NCI-H2107 (cell line): ENCODE data around the gene FANCE.

Experiments
- DNase-seq: peaks from one replicate; lab custom pipeline; 2025; lab: John Stamatoyannopoulos, UW

The FANCE gene, protein sequence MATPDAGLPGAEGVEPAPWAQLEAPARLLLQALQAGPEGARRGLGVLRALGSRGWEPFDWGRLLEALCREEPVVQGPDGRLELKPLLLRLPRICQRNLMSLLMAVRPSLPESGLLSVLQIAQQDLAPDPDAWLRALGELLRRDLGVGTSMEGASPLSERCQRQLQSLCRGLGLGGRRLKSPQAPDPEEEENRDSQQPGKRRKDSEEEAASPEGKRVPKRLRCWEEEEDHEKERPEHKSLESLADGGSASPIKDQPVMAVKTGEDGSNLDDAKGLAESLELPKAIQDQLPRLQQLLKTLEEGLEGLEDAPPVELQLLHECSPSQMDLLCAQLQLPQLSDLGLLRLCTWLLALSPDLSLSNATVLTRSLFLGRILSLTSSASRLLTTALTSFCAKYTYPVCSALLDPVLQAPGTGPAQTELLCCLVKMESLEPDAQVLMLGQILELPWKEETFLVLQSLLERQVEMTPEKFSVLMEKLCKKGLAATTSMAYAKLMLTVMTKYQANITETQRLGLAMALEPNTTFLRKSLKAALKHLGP

GRCh38 chr6:35452183-35453090, at the start of gene FANCE:
FANCE (plus strand) TSS chr6:35452338; CDS start chr6:35452546, 208 bp downstream.
- DNase-seq = peak; percentile 63

DNA sequence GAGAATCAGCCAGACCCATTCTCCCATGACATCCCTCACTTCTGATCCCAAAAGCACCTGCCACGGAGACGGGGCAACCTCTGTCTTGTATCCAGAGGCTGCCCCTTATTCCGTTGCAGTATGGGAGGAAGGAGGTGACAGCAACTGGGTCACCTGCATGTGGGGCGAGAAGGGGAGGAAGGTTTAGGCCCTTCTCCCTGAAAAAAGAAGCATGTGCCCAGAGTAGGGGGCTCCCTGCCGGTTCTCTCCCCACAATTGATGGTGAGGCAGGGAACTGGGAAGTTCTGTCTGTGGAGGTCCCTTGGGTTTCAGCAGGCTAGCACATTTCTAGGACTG, 49.3 kb upstream of the FANCE start:
- DNase-seq = no peak

DNA sequence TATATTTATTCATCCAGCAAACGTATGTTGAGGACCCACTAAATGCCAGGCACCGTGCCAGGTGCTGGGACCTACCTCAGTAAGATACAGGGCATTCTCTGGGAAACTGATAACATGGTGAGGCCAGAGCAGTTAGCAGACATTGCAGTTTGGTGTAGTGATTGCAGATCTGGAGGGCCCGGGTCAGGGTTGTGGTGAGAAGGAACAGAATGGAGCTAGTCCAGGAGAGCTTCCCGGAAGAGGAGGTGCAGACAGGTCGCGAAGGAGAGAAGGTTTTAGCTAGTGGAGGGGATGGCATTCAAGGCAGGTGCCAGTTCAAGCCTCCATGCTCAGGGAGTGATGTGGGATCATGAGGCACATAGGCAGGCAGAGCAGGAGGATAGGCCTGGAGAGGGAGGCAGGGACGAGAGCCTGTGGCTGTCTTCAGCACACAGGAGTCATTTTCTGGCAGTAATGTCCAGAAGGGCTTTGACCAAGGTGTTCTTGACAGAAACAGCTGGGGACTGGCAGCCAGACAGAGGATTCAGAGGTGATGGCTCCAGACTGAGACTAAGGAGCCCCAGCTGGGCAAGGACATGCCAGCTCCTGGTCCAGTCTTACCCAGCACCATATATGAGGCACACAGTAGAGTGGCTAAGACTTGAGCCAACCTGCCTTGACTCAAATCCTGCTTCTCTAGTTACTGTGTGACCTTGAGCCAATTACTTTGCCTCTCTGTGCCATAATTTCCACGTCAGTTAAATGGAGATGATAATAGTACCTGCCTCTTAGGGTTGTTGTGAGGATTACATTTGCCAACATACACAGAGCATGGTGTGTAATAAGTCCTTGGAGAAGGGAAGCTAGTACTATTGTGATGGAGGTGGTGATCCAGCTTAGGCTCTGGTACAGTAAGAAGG, 48.3 kb upstream of the FANCE start:
- DNase-seq = no peak

GRCh38 chr6:35406711-35407485, 45.2 kb upstream of the FANCE start:
- no peak for DNase-seq

GRCh38 chr6:35409245-35409644, 42.9 kb upstream of the FANCE start:
- no peak for DNase-seq

GRCh38 chr6:35410131-35410530, 42.0 kb upstream of the FANCE start:
- DNase-seq = no peak

- DNase-seq = no peak
Observed at GRCh38 chr6:35411066-35411465, 41.1 kb upstream of the FANCE start.

DNA sequence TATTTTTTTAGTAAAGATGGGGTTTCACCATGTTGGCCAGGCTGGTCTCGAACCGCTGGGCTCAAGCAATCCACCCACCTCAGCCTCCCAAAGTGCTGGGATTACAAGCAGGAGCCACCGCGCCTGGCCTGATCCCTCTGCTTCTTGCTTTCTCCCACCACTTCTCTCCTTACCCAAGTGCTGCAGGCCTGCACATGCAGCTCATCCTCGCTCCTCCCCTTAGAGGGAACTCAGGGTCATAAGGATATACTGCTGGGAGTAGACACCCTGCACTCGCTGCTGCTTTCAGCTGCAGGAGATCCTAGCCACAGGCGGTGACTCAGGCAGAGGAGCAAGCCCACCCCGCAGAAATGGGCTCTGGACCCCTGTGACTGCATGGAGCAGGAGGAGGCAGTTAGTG, 40.0 kb upstream of the FANCE start:
- no peak for DNase-seq

- DNase-seq = no peak
Observed at GRCh38 chr6:35413911-35414310, 38.2 kb upstream of the FANCE start.

GRCh38 chr6:35415065-35415891, 36.9 kb upstream of the FANCE start:
- peak; percentile 35 for DNase-seq

GRCh38 chr6:35417979-35418661, 34.0 kb upstream of the FANCE start:
- no peak for DNase-seq

- no peak for DNase-seq
Observed at GRCh38 chr6:35419417-35419816, 32.7 kb upstream of the FANCE start.

- no peak for DNase-seq
Observed at GRCh38 chr6:35419961-35420360, 32.2 kb upstream of the FANCE start.

- no peak for DNase-seq
Observed at GRCh38 chr6:35425284-35425683, 26.9 kb upstream of the FANCE start.

DNA sequence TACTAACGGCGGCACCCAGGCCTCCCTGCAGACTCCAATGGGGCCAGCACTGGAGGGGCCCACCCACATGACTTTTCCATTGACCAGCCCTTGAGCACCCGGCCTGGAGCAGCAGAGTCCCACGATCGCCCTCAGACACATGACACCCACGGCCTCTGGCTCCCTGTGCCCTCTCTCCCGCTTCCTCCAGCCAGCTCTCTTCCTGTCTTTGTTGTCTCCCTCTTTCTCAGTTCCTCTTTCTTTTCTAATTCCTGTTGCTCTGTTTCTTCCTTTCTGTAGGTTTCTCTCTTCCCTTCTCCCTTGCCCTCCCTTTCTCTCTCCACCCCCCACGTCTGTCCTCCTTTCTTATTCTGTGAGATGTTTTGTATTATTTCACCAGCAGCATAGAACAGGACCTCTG, 26.1 kb upstream of the FANCE start:
- DNase-seq = no peak

GRCh38 chr6:35427435-35427834, 24.7 kb upstream of the FANCE start:
- DNase-seq = no peak

GRCh38 chr6:35427851-35428321, 24.3 kb upstream of the FANCE start:
- DNase-seq = no peak

DNA sequence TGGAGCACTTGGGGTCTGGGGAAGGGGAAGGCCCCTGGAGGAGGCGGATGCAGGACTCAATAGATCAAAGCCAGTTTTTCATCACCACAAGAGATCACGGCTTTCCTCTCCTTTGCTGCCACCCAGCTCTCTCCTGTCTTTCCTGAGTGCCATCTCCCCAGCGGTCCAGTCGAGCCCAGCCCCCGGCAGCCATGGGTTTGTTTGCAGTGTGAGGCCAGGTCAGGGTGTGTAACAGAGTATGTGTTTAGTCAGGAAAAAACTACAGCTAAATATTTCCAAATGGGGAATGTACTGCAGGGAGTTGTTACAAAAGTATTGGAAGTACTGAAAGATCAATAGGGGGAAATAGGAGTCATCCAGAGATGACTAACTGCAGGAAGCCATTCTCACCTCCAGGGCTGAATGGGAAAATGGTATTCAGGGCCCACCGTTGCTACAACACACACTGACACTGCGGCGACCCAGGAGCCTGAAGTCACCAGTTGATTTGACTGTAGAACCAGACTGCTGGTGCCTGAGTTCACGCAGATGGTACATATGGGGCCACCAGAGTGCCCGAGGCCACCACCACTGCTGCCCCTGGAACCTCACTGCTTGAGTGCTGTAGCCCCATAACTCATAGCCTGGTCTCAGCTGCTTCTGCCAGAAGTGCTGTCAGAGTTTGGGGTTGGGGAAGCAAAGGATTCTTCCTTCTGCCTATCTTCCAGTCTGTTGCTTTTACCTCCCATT, 23.6 kb upstream of the FANCE start:
- DNase-seq = no peak

GRCh38 chr6:35429463-35429862, 22.7 kb upstream of the FANCE start:
- no peak for DNase-seq
